HG02938 (cell line): ENCODE data around the gene C10orf71.

ENCODE experiments used
- ATAC-seq: cut with Tn5 transposase; IDR thresholded peaks from one replicate; pipeline ENCODE4 v1.9.1; 2021; ENCODE audit warnings: mild to moderate bottlenecking, moderate library complexity; ENCODE audit not compliant: unreplicated experiment

C10orf71 gene

GRCh38 chr10:49330127-49330665 lies 31.2 kb downstream of the C10orf71 start:
- no peak for ATAC-seq

GRCh38 chr10:49331431-49331830 lies 32.5 kb downstream of the C10orf71 start:
- ATAC-seq, result no peak

- ATAC-seq, result no peak
These were observed 33.4 kb downstream of the C10orf71 start for GRCh38 chr10:49332333-49332732.

GRCh38 chr10:49332768-49333167 lies 33.8 kb downstream of the C10orf71 start:
- no peak for ATAC-seq

GRCh38 chr10:49333192-49333591 lies 34.2 kb downstream of the C10orf71 start:
- ATAC-seq, result no peak

- no peak for ATAC-seq
These were observed 36.0 kb downstream of the C10orf71 start for GRCh38 chr10:49334964-49335363.

- no peak for ATAC-seq
These were observed 36.5 kb downstream of the C10orf71 start for GRCh38 chr10:49335364-49335972.

- no peak for ATAC-seq
These were observed 39.6 kb downstream of the C10orf71 start for GRCh38 chr10:49338604-49339003.

- no peak for ATAC-seq
These were observed 45.9 kb downstream of the C10orf71 start for GRCh38 chr10:49344840-49345239.

GRCh38 chr10:49347342-49347741 lies 48.4 kb downstream of the C10orf71 start:
- ATAC-seq, result no peak

GRCh38 chr10:49347827-49348226 lies 48.9 kb downstream of the C10orf71 start:
- no peak for ATAC-seq

- ATAC-seq, result no peak
These were observed 49.6 kb downstream of the C10orf71 start for GRCh38 chr10:49348593-49348992.

GRCh38 chr10:49349390-49349789 lies 50.4 kb downstream of the C10orf71 start:
- ATAC-seq, result no peak

GRCh38 chr10:49350138-49350537 lies 51.2 kb downstream of the C10orf71 start:
- no peak for ATAC-seq

GRCh38 chr10:49350846-49351532 lies 52.0 kb downstream of the C10orf71 start:
- ATAC-seq, result no peak

GRCh38 chr10:49351669-49352068 lies 52.7 kb downstream of the C10orf71 start:
- no peak for ATAC-seq

GRCh38 chr10:49352323-49352722 lies 53.4 kb downstream of the C10orf71 start:
- ATAC-seq, result no peak

- ATAC-seq, result no peak
These were observed 54.3 kb downstream of the C10orf71 start for GRCh38 chr10:49353026-49353894.

GRCh38 chr10:49353895-49354566 lies 55.1 kb downstream of the C10orf71 start:
- no peak for ATAC-seq

GRCh38 chr10:49354593-49354992 lies 55.6 kb downstream of the C10orf71 start:
- ATAC-seq, result no peak

- ATAC-seq, result no peak
These were observed 56.3 kb downstream of the C10orf71 start for GRCh38 chr10:49355221-49355620.
